ENCODE measurements around the gene DMAP1. TPM values are rescaled to one million over a fixed set of nuclear protein-coding genes. Genes with fewer than 3 reads are reported as not detected.

The DMAP1 gene
- total RNA-seq, 1 experiment from 2014 or later = 10.6 TPM

DNA sequence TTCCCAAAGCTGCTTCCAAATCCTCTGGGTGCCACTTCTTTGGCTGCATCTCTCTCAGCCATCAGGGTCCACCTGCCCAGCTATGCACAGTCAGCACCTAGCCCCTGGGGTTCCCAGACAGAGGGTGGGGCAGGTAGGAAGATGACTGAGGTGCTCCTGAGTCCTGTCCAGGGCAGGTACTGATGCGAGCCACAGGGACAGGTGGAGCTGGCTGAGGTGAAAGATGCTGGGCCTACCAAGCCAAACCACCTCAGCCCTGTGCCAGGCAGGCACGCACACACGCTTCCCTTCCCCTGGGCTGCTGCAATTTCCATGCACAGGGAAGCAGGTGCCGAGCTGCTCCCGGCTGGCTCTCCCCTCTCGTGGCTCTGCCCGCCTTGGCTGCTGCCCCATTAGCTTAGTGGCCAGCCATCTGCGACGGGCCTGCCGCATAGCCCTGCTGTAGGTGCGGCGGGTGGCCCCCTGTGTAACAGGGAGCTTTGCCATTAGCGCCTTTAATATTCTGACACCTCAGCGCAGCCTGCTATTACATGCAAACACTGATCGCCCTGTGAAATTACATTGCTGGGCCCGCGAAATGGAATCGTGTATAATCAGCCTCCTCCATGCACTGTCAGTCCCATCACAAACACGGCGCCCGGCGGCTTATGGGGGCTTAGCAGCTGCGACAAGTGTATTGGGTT, 38.9 kb downstream of the DMAP1 start:
- DNase-seq (ENCODE audit: low read depth) = no peak

DNA sequence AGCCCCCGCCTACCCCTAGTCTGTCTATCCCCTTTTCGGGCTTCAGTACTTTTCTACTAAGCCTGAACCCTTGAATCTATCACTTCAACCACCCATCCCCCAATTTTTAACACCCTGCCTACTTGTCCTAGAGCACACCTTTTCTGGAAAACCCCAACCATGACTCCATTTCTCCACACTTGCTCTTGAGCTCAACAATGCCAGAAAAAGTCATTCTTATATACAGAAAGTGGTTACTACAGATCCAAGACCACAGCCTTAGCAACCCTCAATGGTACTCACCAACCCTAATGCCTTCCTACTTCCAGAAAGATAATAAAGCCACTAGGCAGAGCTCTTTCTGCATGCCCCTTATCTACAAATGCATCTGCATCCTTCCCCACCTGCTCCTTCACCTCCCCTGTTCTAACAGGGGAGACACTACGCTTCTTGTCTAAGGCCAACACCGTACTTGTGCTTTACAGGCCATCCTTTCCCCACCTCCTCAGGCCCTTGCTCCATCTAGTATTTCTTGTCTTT, 41.2 kb downstream of the DMAP1 start:
- no peak for DNase-seq (ENCODE audit: low read depth)

DNA sequence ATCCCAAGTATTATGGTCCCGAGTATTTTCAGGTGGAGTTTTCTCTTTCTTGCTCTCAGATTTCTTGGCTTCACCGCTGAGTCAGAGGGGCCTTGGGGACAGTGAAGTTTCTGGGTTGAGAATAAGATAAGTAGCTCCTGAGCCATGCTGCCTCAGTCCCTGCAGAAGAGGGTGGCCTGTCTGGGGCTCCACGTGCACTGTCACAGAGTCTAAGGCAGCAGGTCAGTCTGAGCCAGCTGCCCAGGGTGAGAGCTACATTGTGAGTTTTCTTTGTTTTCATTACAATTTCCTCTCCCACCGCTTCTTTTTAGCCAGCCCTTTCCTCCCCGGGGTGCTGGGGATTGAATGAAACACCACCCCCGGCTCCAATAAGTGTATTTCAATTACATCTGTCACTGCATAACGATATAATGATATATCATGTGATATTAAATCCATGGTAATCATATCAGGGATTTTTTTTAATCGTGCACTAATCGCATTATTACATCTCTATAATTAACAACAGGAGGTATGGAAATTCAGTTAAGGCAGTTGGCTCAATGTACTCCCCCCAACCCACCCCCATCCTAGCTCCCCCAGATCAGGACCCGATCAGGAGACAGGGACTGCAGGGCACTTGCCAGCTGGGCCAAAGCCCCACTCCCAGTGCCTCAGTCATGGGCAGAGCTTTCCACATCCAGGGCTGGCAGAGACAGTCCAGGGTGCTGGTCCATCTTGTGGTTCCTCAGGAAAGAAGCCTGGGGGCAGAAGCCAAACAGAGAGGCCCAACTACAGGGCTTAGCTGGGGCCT, 43.7 kb downstream of the DMAP1 start:
- DNase-seq (ENCODE audit: low read depth) = no peak

DNA sequence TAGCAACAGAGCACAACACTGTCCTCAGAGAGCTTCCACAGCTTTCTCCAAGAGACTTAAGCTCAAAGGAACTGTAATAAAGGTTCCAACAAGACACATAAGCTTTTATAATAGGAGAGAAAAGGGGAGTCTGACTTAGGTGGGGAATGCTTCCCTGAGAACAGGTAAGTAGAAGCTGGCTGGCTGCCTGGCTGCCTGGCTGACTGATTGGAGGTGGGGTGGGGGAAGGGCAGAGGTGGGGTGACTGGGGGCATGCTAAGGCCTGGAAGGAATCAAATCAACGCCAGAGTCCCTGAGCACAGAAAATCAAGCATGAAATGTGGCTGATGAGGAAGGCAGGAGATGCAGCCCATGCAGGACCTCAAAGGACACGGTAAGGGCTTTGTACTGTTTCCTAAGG, 45.8 kb downstream of the DMAP1 start:
- DNase-seq (ENCODE audit: low read depth) = no peak

DNA sequence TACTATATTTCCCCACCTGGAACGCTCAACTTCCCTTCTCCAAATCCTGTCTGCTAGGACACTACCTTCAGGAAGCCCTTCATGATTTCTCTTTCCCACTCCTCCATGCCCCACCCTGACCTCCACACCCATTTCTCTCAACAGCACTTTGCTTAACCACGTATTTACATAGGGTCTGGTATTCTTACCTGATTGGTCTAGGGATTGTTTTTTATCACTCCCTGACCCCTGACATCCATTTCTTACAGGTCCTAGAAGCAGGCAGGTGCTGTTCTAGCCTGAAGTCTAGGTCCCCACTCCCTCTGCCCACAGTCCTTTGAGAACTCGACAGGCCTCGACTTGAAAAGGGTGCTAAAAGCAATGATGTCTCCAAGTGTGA, 47.5 kb downstream of the DMAP1 start:
- no peak for DNase-seq (ENCODE audit: low read depth)

DNA sequence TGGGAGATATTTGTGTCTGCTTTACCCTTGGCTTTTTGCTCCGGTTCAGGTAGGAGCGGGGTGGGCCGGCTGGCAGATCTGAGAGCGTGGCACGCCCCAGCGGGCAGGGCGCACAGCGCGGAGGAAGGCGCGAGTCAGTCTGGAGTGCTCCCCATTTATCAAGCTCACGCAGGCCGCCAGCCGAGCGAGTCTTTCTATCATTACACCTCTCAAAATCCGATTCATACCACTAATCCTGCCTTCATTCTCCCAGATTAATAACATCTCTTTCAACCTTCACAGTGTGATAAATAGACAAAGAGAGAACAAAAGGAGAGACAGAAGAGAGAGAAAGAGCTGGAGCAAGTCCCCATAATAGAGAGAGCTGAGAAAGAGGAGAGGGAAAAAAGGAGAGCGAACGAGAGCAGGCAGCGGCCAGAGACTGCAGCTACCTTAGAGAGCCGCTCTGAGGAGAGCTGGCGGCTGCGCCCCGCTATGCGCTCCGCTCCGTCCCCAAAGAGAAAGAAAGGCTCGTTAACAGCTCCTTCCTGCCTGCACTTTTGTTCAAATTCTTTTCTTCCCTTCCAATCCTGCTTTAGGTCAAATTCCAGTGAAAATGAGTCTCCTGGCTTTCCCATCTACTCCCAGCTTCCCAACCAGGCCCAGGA, 48.0 kb downstream of the DMAP1 start:
- DNase-seq (ENCODE audit: low read depth) = no peak

DNA sequence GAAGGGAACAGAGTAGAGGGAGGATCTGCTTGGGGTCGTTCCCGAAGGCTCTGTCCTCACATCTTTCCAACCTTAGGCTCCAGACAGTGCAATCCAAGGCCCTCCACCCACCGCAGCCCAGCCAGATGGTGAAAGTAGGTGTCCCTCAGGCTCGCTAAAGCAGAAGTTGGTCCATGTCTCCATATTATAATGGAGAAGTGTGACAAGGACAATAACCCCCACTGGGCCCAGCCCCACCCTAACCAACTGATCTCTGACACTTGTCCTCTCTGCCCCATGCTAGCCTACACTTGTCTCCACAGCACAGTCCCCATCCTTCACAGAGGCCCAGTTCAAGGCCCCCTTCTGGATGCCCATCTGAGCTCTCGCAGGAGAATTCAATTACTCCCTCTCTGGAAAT, 48.7 kb downstream of the DMAP1 start:
- no peak for DNase-seq (ENCODE audit: low read depth)

DNA sequence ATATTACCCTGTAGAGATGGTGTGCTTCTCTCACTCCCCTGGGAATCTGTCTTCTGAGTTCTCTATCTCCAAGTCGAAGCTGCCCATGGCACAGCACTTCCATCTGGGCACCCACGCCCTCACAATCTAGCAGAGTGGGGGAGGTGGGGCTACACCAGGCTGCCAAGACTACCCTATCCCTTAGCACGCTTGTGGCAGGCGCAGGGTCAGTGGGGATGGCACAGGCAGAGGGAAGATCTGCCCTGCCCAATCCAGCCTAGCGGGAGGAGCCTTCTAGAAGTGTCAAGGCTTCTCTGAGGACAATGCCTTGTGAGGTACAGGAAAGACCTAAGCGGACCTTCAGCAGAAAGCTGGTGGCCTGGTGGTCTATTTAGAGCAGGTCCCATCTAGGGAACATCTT, 49.1 kb downstream of the DMAP1 start:
- DNase-seq (ENCODE audit: low read depth) = no peak

DNA sequence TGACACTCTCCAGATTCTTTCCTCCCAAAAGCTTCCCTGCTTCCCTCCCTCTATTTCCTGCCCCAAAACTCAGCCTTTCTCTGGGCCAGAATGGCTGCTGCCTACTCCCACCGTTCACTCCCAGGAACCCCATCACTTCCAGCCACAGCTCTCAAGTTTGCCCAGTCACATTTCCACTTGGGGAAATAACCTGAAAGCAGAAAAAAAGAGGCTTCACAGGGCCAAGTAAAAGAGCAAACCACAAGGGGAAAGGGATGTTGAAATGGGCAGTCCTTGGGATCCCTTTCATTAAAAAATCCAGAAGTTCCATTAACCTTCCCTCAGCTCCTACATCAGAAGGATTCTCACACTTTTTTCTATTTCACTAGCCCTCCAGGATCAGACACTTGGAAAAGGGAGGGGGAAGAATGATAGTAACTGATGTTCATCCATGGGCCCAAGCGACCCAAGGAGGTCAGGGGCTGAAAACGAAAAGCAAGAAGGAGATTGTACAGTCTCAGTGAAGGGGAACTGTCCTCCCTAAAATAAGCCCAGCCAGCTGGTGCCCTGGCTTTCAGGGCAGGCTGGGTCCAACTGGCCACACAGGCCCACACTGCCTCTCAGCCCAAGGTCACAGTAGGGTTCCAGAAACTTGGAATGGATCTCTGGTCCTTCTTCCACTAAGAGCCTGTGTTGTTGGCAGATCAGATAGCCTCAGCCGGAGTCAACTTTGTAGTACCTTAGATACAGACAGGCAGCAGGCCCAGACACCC, 49.7 kb downstream of the DMAP1 start:
- DNase-seq (ENCODE audit: low read depth) = no peak

DNA sequence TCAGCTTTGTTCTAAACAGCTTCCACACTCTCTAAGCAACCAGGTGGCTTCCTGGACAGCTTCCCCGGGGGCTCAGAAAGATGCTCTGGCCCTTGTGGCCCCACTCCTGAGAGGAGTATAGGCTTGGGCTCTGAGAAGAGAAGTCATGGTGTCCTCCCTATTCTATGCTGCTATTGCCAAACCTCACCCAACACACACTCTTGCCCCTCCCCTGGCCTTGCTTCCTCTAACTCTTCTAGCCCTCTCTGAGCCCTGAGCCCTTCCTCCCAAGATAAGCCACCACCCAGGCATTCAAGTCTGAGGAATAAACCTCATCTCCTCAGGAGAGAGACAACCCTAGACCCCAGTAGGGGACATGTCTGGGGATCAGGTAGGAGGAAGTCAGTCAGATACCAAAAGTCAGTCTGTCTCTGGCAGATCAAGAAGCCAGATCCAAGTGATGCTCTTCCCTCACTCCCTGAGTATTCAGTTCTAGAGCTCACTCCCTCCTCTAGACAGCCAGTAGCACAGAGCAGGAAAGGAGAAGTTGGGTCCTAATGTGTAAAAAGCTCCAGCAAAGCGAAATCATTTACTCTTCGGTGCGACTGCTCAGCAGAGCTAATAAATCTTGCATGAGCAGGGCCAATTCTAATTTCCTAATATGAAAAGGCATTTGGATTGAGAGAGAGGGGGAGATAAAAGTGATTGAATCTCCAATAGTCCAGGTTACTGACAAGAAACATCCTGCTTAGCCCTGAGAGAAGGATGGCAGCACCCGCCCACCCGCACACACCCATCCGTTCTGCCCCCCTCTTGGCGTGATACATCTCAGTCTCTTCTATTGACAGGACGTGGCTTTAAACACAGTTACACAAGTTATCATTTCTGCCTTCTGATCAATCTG, 50.5 kb downstream of the DMAP1 start:
- no peak for DNase-seq (ENCODE audit: low read depth)

DNA sequence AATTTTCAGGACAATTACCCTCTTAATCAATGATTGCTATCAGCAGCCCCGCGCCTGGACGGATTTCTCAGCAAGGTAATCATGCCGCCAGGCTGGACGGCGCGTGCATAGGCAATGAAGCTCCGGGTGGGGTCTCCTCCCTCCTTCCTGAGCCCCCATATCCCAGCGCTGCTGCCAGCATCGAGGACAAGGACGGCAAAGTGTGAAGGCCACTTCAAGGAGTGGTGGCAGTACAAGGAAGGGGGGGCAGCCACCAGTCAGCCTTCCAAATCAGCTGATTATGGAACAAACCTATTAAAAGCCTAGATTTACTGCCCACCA, 51.1 kb downstream of the DMAP1 start:
- DNase-seq (ENCODE audit: low read depth) = no peak

DNA sequence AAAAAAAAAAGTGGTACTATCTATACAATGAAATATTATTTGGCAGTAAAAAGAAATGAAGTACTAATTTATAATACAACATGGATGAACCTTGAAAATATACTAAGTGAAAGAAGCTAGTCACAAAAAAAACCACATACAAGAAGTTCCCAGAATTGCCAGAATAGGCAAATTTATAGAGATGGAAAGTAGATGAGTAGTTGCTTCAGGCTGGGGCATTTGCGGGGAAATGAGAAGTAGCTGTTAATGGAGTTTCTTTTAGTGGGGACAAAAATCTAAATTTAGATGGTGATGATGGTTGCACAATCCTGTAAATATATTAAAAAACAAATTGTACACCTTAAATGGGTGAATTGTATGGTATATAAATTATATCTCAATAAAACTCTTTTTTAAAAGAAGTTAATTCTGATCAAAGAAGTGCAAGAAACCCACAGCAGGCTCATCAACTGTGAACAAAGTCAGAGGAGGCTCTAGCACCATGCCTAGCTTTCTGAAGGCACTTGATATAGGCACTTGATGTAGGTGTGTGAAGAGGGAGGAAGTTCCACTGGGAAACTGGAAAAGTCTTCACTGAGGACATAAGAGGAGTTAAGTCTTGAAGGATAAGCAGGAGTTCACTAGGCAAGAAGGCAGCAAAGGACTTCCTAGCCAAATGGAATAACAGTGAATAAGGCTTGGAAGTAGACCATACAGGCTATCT, 52.5 kb downstream of the DMAP1 start:
- no peak for DNase-seq (ENCODE audit: low read depth)

DNA sequence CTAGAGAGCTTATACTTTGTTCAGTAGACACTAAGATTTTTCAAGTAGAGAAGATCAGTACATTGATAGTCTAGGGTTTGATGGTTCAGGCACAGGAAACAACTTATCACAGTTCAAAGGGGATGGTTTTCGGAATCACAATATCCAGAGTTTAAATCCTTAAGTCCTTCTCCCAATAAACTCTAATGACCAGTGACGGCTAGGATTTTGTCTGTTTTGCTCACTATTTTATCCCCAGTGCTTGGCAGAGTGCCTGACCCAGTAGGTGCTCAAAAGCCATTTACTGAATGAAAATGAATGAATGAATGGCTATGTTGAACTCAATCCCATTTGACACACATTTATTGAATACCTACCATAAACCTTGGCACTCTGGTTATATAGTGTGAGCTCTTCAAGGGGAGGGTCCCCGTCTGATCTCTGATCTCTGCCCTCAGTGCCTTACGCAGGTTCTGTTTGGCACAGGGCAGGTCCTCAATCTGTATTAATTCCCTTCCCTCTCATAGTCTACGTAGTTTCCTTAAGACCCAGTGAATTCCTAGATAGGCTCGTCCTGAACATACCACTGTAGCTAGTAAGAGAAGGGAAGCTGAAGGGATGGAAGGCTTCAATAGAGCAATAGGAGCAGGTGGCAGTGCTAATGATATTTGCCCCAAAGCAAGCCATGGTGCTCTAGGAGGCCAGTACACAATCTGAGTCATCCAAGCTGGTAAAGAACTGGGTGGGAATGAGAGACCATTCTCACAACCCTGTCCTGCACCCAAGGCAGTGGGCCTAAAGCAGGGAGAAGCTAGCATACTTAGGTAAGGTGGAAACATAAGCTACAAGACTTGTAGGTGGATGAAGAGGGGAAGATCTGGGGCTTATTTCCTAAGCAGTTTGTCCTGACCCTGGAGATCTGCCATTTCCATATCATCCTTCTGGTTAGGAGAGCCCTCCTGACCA, 53.4 kb downstream of the DMAP1 start:
- DNase-seq (ENCODE audit: low read depth) = no peak

DNA sequence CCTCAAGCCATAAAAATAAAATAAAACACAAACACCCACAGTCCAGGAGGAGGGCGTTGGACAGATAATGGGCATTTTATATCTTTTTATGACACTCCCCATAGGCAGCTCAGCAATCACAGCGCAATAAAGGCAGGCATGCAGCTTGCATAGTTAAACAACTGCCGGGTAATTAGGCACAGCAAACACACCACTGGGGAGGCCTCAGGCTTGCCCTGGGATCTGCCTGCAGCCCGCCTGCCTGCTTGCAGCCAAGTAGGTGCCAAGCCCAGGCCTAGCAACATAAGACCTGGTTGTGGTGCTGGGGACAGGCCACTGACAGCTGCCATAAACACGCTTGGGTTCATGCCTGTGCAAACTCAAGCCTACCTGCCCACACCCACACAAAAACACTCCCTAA, 54.2 kb downstream of the DMAP1 start:
- DNase-seq (ENCODE audit: low read depth) = no peak

DNA sequence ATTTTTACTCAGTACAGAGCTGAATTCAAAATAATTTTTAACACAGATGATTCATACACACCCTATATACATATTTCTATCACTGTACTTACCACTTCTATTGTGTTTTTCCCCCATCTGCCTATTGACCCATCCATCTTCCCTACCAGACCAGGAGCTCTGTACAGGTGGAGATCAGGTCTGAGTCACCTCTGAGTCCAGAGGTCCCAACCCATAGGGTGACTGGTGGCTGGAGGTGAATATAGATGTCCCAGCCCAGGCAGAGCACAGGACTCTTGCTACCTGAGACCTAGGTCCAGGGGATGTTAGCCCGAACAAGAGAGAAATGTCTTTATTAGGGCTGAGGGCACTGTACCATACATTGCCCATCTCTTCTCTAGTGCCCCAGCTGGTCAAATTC, 54.8 kb downstream of the DMAP1 start:
- no peak for DNase-seq (ENCODE audit: low read depth)

All from Daoy (cell line).